Measurements from ENCODE around the gene SERPINA3.
A peak's percentile ranks its signal among the peaks of the same experiment; 100 is the strongest.

The SERPINA3 gene

DNA sequence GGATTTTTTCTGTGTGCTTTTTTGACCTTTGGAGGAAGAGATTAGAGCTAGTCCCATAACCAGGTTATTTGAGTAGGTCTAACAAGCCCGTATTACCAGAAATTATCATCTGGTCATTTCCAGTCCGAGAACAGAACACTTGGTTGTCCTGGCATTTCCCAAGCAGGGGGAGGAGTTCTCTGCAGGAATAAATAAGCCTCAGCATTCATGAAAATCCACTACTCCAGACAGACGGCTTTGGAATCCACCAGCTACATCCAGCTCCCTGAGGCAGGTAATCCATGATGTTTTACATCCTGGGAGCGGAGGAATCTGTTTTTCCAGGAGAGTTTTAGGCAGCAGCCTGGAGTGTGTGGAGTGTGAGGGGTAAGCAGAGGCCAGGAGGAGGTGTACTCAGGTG lies at the start of gene SERPINA3:
SERPINA3 (plus strand) TSS at position 218 of the 400 bp plus-strand sequence. CDS start 2,051 bp downstream, outside the sequence.
- DNase-seq (ENCODE audit: low read depth): peak; percentile 36
- H3K4me1 ChIP-seq (ENCODE audit: control insufficient read depth, insufficient read depth, low read length): peaks cover 21% of the 10 kb centered on the region
- peak within 1 kb of the TSS; percentile 57 for H3K4me3 ChIP-seq (ENCODE audit: low read length)
- no peaks in the 10 kb centered on the region for H3K36me3 ChIP-seq (ENCODE audit: control insufficient read depth, insufficient read depth, low read length, severe bottlenecking)
- peak within 1 kb of the TSS; percentile 60 for H3K9ac ChIP-seq (ENCODE audit: low read length)
- peaks cover 16% of the 10 kb centered on the region for H3K9me3 ChIP-seq (ENCODE audit: control insufficient read depth, low read length)
- H3K27me3 ChIP-seq (replicated peaks; ENCODE audit: control insufficient read depth, insufficient read depth, low read length): peaks cover 4% of the 10 kb centered on the region

DNA sequence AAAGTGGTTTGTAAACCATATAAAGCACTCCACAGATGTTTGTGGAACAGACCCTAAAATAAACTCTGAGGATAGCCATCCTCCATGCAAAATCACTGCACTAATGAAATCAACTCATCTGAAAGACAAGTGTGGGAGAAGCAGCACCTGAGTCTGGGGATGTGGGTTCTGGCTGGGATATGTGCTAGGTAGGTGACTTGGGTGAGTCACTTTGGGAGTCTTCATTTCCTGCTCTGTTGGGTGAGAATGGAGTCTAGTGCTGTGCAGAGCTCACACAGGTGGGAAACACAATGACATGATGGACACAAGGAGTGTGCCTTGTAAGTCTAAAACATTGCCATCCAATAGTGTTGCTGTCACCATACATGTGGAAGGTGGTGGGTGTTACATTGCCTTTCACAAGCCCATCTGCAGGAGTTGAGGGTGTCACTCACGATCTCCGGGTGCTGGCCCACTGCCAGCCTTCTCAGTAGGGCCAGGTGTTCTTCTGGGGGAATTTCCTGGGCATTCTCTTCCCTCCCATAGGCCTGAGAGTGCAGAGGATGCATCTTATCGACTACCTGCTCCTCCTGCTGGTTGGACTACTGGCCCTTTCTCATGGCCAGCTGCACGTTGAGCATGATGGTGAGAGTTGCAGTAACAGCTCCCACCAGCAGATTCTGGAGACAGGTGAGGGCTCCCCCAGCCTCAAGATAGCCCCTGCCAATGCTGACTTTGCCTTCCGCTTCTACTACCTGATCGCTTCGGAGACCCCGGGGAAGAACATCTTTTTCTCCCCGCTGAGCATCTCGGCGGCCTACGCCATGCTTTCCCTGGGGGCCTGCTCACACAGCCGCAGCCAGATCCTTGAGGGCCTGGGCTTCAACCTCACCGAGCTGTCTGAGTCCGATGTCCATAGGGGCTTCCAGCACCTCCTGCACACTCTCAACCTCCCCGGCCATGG lies 49.0 kb upstream of the SERPINA3 start:
- Histone ChIP-seq H3K9me3 (ENCODE audit: control insufficient read depth, low read length) (no peaks in the 10 kb centered on the region), H3K4me1 (ENCODE audit: control insufficient read depth, insufficient read depth, low read length) (peaks cover 8% of the 10 kb centered on the region), H3K27me3 (replicated peaks; ENCODE audit: control insufficient read depth, insufficient read depth, low read length) (peaks cover 17% of the 10 kb centered on the region), H3K36me3 (ENCODE audit: control insufficient read depth, insufficient read depth, low read length, severe bottlenecking) (no peaks in the 10 kb centered on the region), H3K9ac (ENCODE audit: low read length) (no peak overlapping the region), H3K4me3 (ENCODE audit: low read length) (no peak overlapping the region)
- DNase-seq (ENCODE audit: low read depth): no peak

DNA sequence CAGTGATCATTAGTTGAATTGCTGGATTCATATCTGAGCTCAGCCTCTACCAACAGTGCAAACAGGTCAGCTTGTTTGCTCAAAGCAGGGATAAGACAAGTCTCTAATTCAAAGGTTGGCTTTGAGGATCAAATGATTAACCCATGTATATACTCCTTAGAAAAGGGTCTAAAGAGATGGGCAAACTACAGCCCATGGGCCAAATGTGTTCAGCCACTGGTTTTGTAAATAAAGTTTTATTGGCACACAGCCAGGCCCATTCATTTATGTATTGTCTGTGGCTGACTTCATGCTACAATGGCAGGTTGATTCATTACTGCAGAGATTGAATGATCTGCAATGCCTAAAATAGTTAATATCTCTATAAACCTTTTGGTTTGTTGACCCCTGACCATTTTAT lies 47.8 kb upstream of the SERPINA3 start:
- H3K4me1 ChIP-seq (ENCODE audit: control insufficient read depth, insufficient read depth, low read length): peaks cover 7% of the 10 kb centered on the region
- no peaks in the 10 kb centered on the region for H3K9me3 ChIP-seq (ENCODE audit: control insufficient read depth, low read length)
- H3K27me3 ChIP-seq (replicated peaks; ENCODE audit: control insufficient read depth, insufficient read depth, low read length): peaks cover 9% of the 10 kb centered on the region
- H3K4me3 ChIP-seq (ENCODE audit: low read length): no peak overlapping the region
- no peak for DNase-seq (ENCODE audit: low read depth)
- no peaks in the 10 kb centered on the region for H3K36me3 ChIP-seq (ENCODE audit: control insufficient read depth, insufficient read depth, low read length, severe bottlenecking)
- no peak overlapping the region for H3K9ac ChIP-seq (ENCODE audit: low read length)

DNA sequence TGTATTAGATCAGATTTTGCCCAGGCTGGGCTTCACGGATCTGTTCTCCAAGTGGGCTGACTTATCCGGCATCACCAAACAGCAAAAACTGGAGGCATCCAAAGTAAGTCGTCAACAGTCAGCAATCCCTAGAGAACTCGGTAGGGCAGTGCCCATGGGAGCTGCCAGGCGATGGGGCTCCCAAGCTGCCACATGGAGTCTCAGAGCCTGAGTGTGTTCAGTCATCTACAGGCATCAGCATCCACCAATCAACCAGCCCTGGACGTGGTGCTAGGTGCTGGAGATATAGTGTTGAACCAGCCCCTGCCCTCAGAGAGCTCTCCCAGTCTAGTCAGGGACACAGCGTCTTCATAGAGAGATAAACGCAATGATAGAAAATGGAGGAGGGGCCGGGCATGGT lies 44.0 kb upstream of the SERPINA3 start:
- no peak overlapping the region for H3K9ac ChIP-seq (ENCODE audit: low read length)
- no peak overlapping the region for H3K4me3 ChIP-seq (ENCODE audit: low read length)
- H3K4me1 ChIP-seq (ENCODE audit: control insufficient read depth, insufficient read depth, low read length): peaks cover 14% of the 10 kb centered on the region
- H3K9me3 ChIP-seq (ENCODE audit: control insufficient read depth, low read length): no peaks in the 10 kb centered on the region
- no peak for DNase-seq (ENCODE audit: low read depth)
- H3K36me3 ChIP-seq (ENCODE audit: control insufficient read depth, insufficient read depth, low read length, severe bottlenecking): no peaks in the 10 kb centered on the region
- peaks cover 1% of the 10 kb centered on the region for H3K27me3 ChIP-seq (replicated peaks; ENCODE audit: control insufficient read depth, insufficient read depth, low read length)

DNA sequence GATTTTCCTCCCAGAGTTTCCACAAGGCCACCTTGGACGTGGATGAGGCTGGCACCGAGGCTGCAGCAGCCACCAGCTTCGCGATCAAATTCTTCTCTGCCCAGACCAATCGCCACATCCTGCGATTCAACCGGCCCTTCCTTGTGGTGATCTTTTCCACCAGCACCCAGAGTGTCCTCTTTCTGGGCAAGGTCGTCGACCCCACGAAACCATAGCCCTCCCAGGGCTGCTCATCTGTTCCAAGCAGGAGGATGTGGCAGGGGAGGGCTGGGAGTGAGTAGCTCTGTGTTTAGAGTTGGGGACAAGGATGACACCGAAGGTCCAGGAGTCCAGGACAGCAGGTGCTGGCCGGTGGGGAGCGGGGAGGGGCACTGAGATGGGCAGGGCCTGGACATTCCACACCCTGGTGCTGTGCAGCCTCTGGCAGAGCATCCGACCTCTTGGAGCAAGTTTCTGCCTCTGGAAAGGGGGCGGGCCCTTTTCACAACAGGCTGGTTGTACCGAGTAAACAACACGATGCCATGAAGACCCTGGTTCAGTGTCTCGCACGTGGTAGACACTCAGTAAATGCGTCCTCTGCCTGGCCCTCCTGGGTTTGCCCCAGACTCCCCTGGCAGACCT lies 42.7 kb upstream of the SERPINA3 start:
- Histone ChIP-seq H3K9ac (ENCODE audit: low read length) (no peak overlapping the region), H3K36me3 (ENCODE audit: control insufficient read depth, insufficient read depth, low read length, severe bottlenecking) (no peaks in the 10 kb centered on the region), H3K9me3 (ENCODE audit: control insufficient read depth, low read length) (no peaks in the 10 kb centered on the region), H3K4me1 (ENCODE audit: control insufficient read depth, insufficient read depth, low read length) (peaks cover 14% of the 10 kb centered on the region), H3K4me3 (ENCODE audit: low read length) (no peak overlapping the region), H3K27me3 (replicated peaks; ENCODE audit: control insufficient read depth, insufficient read depth, low read length) (no peaks in the 10 kb centered on the region)
- no peak for DNase-seq (ENCODE audit: low read depth)

DNA sequence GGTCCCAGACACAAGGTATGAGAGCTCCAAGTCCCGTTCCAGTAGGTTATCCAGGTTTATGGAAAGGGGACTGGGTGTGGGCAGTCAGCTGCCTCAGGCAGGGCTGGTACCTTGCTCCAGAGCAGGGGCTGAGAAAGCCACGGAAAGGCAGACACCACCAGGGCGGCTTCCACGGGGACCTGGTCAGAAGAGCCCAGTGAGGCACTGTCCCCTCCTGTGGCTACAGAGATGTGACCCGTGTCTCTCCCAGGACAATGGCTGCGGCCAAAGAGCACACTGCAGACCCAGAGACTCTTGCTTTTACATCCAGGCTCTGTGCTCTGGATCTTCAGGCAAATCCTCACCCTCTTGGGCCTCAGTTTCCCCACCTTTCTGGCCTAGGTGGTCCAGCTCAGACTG lies 42.2 kb upstream of the SERPINA3 start:
- Histone ChIP-seq H3K9me3 (ENCODE audit: control insufficient read depth, low read length) (no peaks in the 10 kb centered on the region), H3K9ac (ENCODE audit: low read length) (no peak overlapping the region), H3K4me1 (ENCODE audit: control insufficient read depth, insufficient read depth, low read length) (peaks cover 14% of the 10 kb centered on the region), H3K4me3 (ENCODE audit: low read length) (no peak overlapping the region), H3K27me3 (replicated peaks; ENCODE audit: control insufficient read depth, insufficient read depth, low read length) (no peaks in the 10 kb centered on the region), H3K36me3 (ENCODE audit: control insufficient read depth, insufficient read depth, low read length, severe bottlenecking) (no peaks in the 10 kb centered on the region)
- DNase-seq (ENCODE audit: low read depth): no peak

DNA sequence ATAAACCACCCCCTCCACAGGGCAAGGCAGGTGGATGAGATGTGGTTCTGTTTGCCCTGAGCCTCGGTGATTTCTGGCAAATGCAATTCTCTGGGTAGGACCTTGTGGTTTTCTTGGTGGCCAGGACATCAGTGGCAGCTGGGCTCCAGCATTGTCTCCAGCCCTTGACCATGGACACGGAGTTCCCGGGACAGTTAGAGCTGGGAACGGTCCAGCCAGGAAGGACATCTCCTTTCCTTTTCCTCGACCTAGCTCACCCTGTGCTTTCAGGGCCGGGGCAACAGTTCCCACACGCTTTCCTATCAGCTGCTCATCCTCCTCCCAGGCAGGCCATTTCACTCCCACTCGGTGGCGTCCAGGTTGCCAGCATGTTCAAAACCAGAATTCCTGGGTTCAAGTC lies 41.8 kb upstream of the SERPINA3 start:
- no peak overlapping the region for H3K4me3 ChIP-seq (ENCODE audit: low read length)
- H3K4me1 ChIP-seq (ENCODE audit: control insufficient read depth, insufficient read depth, low read length): peaks cover 14% of the 10 kb centered on the region
- H3K9ac ChIP-seq (ENCODE audit: low read length): no peak overlapping the region
- DNase-seq (ENCODE audit: low read depth): no peak
- no peaks in the 10 kb centered on the region for H3K9me3 ChIP-seq (ENCODE audit: control insufficient read depth, low read length)
- no peaks in the 10 kb centered on the region for H3K27me3 ChIP-seq (replicated peaks; ENCODE audit: control insufficient read depth, insufficient read depth, low read length)
- no peaks in the 10 kb centered on the region for H3K36me3 ChIP-seq (ENCODE audit: control insufficient read depth, insufficient read depth, low read length, severe bottlenecking)

DNA sequence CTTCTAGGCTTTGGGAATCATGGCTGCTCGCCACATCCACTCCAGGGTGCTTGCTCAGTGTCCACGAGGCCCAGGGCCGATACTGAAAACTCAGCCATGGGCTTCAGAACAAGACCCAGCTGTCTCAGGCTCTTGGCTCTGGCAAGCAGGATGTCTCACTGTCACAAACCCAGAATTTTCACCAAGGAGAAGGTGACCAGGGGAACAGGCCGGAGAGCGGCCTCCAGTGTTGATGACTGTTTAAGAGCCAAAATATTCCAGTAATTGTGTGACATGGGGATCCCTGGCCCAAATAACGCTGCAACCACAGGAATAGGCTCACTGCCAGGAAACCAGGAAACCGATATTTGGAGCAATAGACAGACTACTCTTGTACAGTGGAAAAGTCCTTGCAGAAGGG lies 40.8 kb upstream of the SERPINA3 start:
- Histone ChIP-seq H3K36me3 (ENCODE audit: control insufficient read depth, insufficient read depth, low read length, severe bottlenecking) (no peaks in the 10 kb centered on the region), H3K9me3 (ENCODE audit: control insufficient read depth, low read length) (no peaks in the 10 kb centered on the region), H3K4me1 (ENCODE audit: control insufficient read depth, insufficient read depth, low read length) (peaks cover 14% of the 10 kb centered on the region), H3K27me3 (replicated peaks; ENCODE audit: control insufficient read depth, insufficient read depth, low read length) (no peaks in the 10 kb centered on the region), H3K4me3 (ENCODE audit: low read length) (no peak overlapping the region), H3K9ac (ENCODE audit: low read length) (peak overlapping the region; percentile 22)
- DNase-seq (ENCODE audit: low read depth): no peak

DNA sequence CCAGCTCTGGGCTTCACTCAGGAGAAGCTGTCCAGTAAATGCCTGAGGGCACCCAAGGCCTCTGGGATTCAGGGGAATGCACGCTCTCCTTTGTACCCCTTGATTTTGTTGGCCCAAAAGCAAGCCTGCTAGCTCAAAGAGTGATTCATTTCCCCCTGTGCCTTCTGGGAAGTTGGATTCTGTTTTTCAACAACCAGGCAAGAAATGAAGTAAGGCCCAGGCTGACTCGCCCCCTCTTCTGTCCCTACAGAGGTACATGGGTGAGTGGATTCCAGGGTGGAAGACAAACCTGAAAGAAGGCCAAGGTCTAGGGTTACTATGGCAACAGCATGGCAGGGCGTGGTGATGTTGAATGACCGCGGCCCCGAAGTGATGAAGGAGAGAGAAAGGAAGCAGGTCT lies 40.2 kb upstream of the SERPINA3 start:
- Histone ChIP-seq H3K9ac (ENCODE audit: low read length) (no peak overlapping the region), H3K27me3 (replicated peaks; ENCODE audit: control insufficient read depth, insufficient read depth, low read length) (peaks cover 2% of the 10 kb centered on the region), H3K4me1 (ENCODE audit: control insufficient read depth, insufficient read depth, low read length) (peaks cover 14% of the 10 kb centered on the region), H3K4me3 (ENCODE audit: low read length) (no peak overlapping the region), H3K36me3 (ENCODE audit: control insufficient read depth, insufficient read depth, low read length, severe bottlenecking) (no peaks in the 10 kb centered on the region), H3K9me3 (ENCODE audit: control insufficient read depth, low read length) (no peaks in the 10 kb centered on the region)
- peak; percentile 40 for DNase-seq (ENCODE audit: low read depth)

DNA sequence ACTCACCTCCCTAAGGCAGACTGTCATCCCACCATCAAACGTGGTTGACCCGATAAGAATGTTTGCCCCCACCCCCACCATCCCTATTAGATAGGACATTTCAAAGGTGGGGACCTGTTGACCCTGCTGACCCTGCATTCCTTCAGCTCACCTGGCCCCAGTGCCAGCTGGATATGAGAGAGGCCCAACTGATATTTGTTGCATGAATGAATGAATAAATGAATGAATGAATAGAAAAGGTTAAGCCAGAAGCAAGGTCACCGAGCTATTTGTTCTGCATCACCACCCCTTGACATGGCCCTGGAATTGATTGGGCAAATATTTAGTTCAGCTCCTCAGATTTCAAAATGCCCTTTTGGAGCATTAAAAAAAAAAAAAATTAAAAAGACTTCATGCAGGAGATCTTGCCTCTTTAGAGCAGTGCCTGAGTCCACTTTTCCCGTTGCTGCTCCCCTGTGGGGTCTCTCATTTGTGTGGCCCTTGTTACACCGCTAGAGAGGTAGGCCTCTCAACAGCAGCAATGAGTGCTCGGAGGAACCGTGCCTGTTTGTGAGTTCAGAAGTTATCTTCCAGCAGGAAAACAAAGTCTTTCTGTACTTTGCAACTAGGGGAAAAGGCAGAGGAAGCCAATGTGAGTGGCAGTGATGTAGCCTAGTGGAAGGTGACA lies 39.4 kb upstream of the SERPINA3 start:
- DNase-seq (ENCODE audit: low read depth): no peak
- no peak overlapping the region for H3K9ac ChIP-seq (ENCODE audit: low read length)
- peaks cover 14% of the 10 kb centered on the region for H3K4me1 ChIP-seq (ENCODE audit: control insufficient read depth, insufficient read depth, low read length)
- H3K9me3 ChIP-seq (ENCODE audit: control insufficient read depth, low read length): no peaks in the 10 kb centered on the region
- H3K27me3 ChIP-seq (replicated peaks; ENCODE audit: control insufficient read depth, insufficient read depth, low read length): peaks cover 10% of the 10 kb centered on the region
- no peak overlapping the region for H3K4me3 ChIP-seq (ENCODE audit: low read length)
- H3K36me3 ChIP-seq (ENCODE audit: control insufficient read depth, insufficient read depth, low read length, severe bottlenecking): no peaks in the 10 kb centered on the region

Measured in adipocyte (in vitro differentiated cells).